Measurements from ENCODE around the gene MAN1C1. TPM values are rescaled to one million over a fixed set of nuclear protein-coding genes. Genes with fewer than 3 reads are reported as not detected.

MAN1C1 gene
- total RNA-seq, 2 experiments from 2014 or later = 3.7 to 4.4 TPM

DNA sequence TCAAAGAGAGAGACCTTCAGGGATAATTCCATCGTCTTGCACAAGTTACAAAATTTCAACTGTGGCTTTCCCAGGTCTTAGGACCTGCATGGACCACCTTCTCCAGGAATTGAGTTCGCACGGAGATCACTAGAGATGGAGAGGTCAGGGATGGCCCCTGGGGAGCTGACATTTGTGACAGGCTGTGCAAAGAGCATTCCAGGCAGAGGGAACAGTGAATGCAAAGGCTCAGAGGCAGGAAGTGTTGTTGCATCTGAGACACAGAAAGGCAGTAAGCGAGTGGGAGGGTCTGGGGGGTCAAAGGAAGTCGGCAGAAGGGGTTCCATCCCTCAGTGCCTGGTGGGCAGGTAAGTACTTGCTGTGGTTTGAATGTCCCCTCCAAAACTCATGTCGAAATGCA lies 173.9 kb downstream of the MAN1C1 start:
- H3K9me3 Mint-ChIP-seq = no peaks in the 10 kb centered on the region
- TF ChIP-seq, protein P1, sequence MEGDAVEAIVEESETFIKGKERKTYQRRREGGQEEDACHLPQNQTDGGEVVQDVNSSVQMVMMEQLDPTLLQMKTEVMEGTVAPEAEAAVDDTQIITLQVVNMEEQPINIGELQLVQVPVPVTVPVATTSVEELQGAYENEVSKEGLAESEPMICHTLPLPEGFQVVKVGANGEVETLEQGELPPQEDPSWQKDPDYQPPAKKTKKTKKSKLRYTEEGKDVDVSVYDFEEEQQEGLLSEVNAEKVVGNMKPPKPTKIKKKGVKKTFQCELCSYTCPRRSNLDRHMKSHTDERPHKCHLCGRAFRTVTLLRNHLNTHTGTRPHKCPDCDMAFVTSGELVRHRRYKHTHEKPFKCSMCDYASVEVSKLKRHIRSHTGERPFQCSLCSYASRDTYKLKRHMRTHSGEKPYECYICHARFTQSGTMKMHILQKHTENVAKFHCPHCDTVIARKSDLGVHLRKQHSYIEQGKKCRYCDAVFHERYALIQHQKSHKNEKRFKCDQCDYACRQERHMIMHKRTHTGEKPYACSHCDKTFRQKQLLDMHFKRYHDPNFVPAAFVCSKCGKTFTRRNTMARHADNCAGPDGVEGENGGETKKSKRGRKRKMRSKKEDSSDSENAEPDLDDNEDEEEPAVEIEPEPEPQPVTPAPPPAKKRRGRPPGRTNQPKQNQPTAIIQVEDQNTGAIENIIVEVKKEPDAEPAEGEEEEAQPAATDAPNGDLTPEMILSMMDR (IDR thresholded peaks at IDR 0.05) = no peak
- H3K27me3 Mint-ChIP-seq = no peaks in the 10 kb centered on the region
- no peak overlapping the region for H3K27ac Mint-ChIP-seq
- H3K4me3 Mint-ChIP-seq = no peak overlapping the region
- H3K36me3 Mint-ChIP-seq (ENCODE audit: low read depth) = no peaks in the 10 kb centered on the region
- peaks cover 12% of the 10 kb centered on the region for H3K4me1 Mint-ChIP-seq (ENCODE audit: low read depth)
- intact Hi-C loops (cut with micrococcal nuclease) = loop anchor here (10.0 kb wide), 1 partner anchor 76 kb away; no protein-coding TSS in a partner anchor
- ChIA-PET CTCF (no interaction called here), POLR2A (interaction anchor here (1.2 kb wide), 1 partner anchor 11 kb away, joined by 3 read pairs; no protein-coding TSS in a partner anchor)
- no peak for ATAC-seq
- no peak for DNase-seq

DNA sequence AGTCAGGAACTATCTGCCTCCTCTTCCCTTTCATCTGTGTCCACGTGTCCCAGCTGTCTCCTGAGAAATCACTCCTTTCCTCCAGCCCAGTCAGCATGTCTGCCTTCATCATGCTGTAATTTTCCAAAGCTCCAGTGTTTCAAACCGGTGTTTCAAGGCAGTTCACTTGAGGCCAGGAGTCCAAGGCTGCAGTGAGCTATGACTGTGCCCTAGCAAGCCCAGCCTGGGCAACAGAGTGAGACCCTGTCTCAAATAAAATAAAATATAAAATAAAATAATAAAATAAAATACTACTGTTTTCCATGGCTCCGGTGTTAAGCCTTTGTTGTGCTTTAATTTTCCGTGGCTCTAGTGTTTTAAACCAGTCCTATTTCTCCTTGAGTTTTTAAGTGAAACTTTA lies 175.5 kb downstream of the MAN1C1 start:
- Mint-ChIP-seq H3K27ac (no peak overlapping the region), H3K36me3 (ENCODE audit: low read depth) (no peaks in the 10 kb centered on the region), H3K27me3 (no peaks in the 10 kb centered on the region), H3K9me3 (no peaks in the 10 kb centered on the region), H3K4me3 (no peak overlapping the region), H3K4me1 (ENCODE audit: low read depth) (peaks cover 25% of the 10 kb centered on the region)
- ChIA-PET CTCF (interaction anchor here (1.2 kb wide), 1 partner anchor 9 kb away, joined by 4 read pairs; no protein-coding TSS in a partner anchor), POLR2A (interaction anchor here (0.7 kb wide), 1 partner anchor 194 kb away, joined by 3 read pairs; no protein-coding TSS in a partner anchor)
- DNase-seq (no peak), ATAC-seq (no peak)
- intact Hi-C loops (cut with micrococcal nuclease) = loop anchor here (10.0 kb wide), 1 partner anchor 77 kb away; no protein-coding TSS in a partner anchor
- TF ChIP-seq, protein P1 (IDR thresholded peaks at IDR 0.05) = no peak

DNA sequence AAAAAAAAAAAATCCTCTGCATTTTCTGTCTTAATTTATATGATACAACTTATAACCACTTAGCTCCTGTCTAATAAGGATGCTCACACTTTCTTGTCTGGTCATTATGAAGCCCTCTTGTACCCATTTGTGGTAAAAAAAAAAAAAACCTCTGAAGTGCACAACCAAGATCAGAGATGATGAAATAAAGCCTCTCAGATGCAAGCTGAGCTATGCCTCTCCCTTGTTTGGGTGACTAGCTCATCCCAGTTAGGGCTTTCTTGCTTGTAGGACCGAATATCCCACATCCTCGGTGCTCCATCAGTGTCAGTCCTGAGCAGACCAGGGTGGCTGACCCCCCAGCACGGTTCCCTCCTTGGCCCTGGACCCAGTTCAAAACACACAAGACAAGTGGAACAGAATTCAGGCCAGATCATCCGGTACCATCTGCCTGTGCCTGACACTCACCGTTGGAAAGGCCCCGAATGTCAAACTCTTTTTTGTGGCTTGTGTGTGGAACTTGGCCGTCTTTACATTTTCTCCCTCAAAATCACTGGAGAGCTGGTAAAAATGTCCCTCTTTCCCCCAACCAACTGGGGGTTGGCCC lies 177.1 kb downstream of the MAN1C1 start:
- DNase-seq (no peak), ATAC-seq (no peak)
- Mint-ChIP-seq H3K9me3 (no peaks in the 10 kb centered on the region), H3K4me3 (no peak overlapping the region), H3K36me3 (ENCODE audit: low read depth) (no peaks in the 10 kb centered on the region), H3K27me3 (no peaks in the 10 kb centered on the region), H3K27ac (no peak overlapping the region), H3K4me1 (ENCODE audit: low read depth) (peaks cover 35% of the 10 kb centered on the region)
- intact Hi-C loops (cut with micrococcal nuclease) = loop anchor here (10.0 kb wide), 1 partner anchor 79 kb away; no protein-coding TSS in a partner anchor
- CTCF ChIA-PET = interaction anchor here (0.8 to 1.5 kb wide), 4 partner anchors 8 to 175 kb away, joined by 3 read pairs; no protein-coding TSS in a partner anchor
- TF ChIP-seq, protein P1 (IDR thresholded peaks at IDR 0.05) = no peak
- POLR2A ChIA-PET = interaction anchor here (0.6 to 0.7 kb wide), 2 partner anchors 63 to 352 kb away, joined by 3 read pairs; no protein-coding TSS in a partner anchor

DNA sequence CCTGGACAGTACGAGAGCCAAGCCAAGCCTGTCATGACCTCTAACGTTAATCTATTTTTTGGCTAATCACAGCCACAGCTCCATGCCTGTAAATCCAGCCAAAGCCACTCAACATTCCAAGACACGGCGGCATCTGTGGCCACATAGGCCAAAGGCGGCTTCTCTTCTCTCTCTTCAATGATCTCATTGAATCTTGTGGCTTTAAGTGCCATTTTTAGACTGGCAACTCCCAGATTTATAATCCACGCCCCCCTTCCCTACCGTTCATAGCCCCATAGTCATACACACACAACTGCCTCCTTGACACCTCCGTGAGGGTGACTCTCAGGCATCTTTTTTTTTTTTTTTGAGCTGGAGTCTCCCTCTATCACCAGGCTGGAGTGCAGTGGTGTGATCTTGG lies 177.7 kb downstream of the MAN1C1 start:
- DNase-seq (no peak), ATAC-seq (no peak)
- Mint-ChIP-seq H3K4me3 (no peak overlapping the region), H3K27ac (no peak overlapping the region), H3K9me3 (no peaks in the 10 kb centered on the region), H3K36me3 (ENCODE audit: low read depth) (no peaks in the 10 kb centered on the region), H3K27me3 (no peaks in the 10 kb centered on the region), H3K4me1 (ENCODE audit: low read depth) (peaks cover 35% of the 10 kb centered on the region)
- ChIA-PET CTCF (interaction anchor here (1.0 to 1.5 kb wide), 3 partner anchors 20 to 173 kb away, joined by 3 read pairs; no protein-coding TSS in a partner anchor), POLR2A (no interaction called here)
- intact Hi-C loops (cut with micrococcal nuclease) = loop anchor here (10.0 kb wide), 1 partner anchor 80 kb away; no protein-coding TSS in a partner anchor
- TF ChIP-seq, protein P1 (IDR thresholded peaks at IDR 0.05) = no peak

DNA sequence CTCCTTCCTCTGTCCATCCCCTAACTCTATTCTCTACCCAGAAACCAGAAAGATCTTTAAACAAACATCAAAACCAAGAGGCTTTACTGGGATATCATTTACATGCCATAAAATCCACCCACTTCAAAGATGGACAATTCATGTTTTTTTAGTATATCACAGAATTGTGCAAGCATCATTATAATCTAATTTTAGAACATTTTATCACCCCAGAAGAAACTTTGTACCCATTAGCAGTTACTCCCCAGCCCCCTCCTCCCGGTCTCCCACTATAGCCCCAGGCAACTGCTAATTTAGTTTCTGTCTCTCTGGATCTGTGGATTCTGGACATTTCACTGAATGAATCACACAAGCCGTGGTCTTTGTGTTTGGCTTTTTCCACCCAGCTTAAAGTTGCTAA lies 178.6 kb downstream of the MAN1C1 start:
- TF ChIP-seq, protein P1 (IDR thresholded peaks at IDR 0.05) = no peak
- Mint-ChIP-seq H3K4me1 (ENCODE audit: low read depth) (peaks cover 35% of the 10 kb centered on the region), H3K27ac (no peak overlapping the region), H3K9me3 (no peaks in the 10 kb centered on the region), H3K36me3 (ENCODE audit: low read depth) (no peaks in the 10 kb centered on the region), H3K4me3 (no peak overlapping the region), H3K27me3 (no peaks in the 10 kb centered on the region)
- intact Hi-C loops (cut with micrococcal nuclease) = loop anchor here (5.0 to 10.0 kb wide), 4 partner anchors 80 to 188 kb away; no protein-coding TSS in a partner anchor
- CTCF ChIA-PET = interaction anchor here (1.2 to 1.8 kb wide), 8 partner anchors 9 to 292 kb away, joined by 3 to 5 read pairs (median 4); no protein-coding TSS in a partner anchor
- DNase-seq (no peak), ATAC-seq (no peak)
- POLR2A ChIA-PET = interaction anchor here (0.9 kb wide), 1 partner anchor 18 kb away, joined by 3 read pairs; no protein-coding TSS in a partner anchor
